Measurements from ENCODE around the gene TNFRSF18. TPM values are rescaled to one million over a fixed set of nuclear protein-coding genes. Genes with fewer than 3 reads are reported as not detected.

TNFRSF18 gene
- total RNA-seq, 2 experiments from 2014 or later, result 11.4 to 15.0 TPM

GRCh38 chr1:1166642-1167397, 39.6 kb downstream of the TNFRSF18 start:
- Mint-ChIP-seq H3K9me3 (no peaks in the 10 kb centered on the region), H3K36me3 (no peaks in the 10 kb centered on the region), H3K27me3 (peaks cover 3% of the 10 kb centered on the region), H3K27ac (no peak overlapping the region), H3K4me1 (peaks cover 2% of the 10 kb centered on the region), H3K4me3 (no peak overlapping the region)
- no peak for ATAC-seq (ENCODE audit: low read depth)
- no peak for DNase-seq
- POLR2A ChIA-PET, result no interaction called here

- Mint-ChIP-seq H3K4me1 (peaks cover 2% of the 10 kb centered on the region), H3K36me3 (no peaks in the 10 kb centered on the region), H3K27me3 (peaks cover 3% of the 10 kb centered on the region), H3K9me3 (no peaks in the 10 kb centered on the region), H3K27ac (no peak overlapping the region), H3K4me3 (no peak overlapping the region)
- POLR2A ChIA-PET, result interaction anchor here (1.0 kb wide), 1 partner anchor 13 kb away, joined by 3 read pairs; no protein-coding TSS in a partner anchor
- DNase-seq, result no peak
- no peak for ATAC-seq (ENCODE audit: low read depth)
Observed at GRCh38 chr1:1165900-1166421, 40.4 kb downstream of the TNFRSF18 start.

GRCh38 chr1:1165485-1165884, 40.9 kb downstream of the TNFRSF18 start:
- peaks cover 2% of the 10 kb centered on the region for H3K4me1 Mint-ChIP-seq
- H3K27ac Mint-ChIP-seq, result no peak overlapping the region
- H3K36me3 Mint-ChIP-seq, result no peaks in the 10 kb centered on the region
- no peak overlapping the region for H3K4me3 Mint-ChIP-seq
- ATAC-seq (ENCODE audit: low read depth), result no peak
- no peak for DNase-seq
- POLR2A ChIA-PET, result interaction anchor here (1.0 kb wide), 1 partner anchor 12 kb away, joined by 3 read pairs; no protein-coding TSS in a partner anchor
- peaks cover 3% of the 10 kb centered on the region for H3K27me3 Mint-ChIP-seq
- H3K9me3 Mint-ChIP-seq, result no peaks in the 10 kb centered on the region

GRCh38 chr1:1164701-1165451, 41.5 kb downstream of the TNFRSF18 start:
- Mint-ChIP-seq H3K36me3 (no peaks in the 10 kb centered on the region), H3K27ac (no peak overlapping the region), H3K4me1 (no peaks in the 10 kb centered on the region), H3K4me3 (no peak overlapping the region), H3K9me3 (no peaks in the 10 kb centered on the region), H3K27me3 (no peaks in the 10 kb centered on the region)
- no peak for DNase-seq
- POLR2A ChIA-PET, result interaction anchor here (1.0 kb wide), 1 partner anchor 12 kb away, joined by 3 read pairs; no protein-coding TSS in a partner anchor
- ATAC-seq (ENCODE audit: low read depth), result no peak

DNA sequence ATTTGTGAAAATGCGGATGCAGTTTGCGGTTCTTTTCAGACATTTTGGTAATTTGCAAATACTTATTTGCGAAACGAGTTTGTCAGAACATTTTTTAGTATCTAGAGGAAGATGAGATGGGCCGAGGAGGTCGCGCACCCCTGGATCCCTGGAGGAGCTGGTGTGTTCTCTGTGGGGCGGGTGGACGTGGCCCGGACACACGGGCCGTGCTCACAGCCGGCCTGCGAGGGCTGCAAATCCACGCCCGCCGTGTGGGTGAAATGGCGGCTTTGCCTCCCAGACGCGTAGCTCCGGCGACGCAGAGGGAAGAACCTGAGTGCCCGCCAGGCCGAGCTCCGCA, 42.1 kb downstream of the TNFRSF18 start:
- ATAC-seq (ENCODE audit: low read depth) (no peak), DNase-seq (no peak)
- Mint-ChIP-seq H3K4me3 (no peak overlapping the region), H3K27me3 (no peaks in the 10 kb centered on the region), H3K36me3 (no peaks in the 10 kb centered on the region), H3K9me3 (no peaks in the 10 kb centered on the region), H3K4me1 (no peaks in the 10 kb centered on the region), H3K27ac (no peak overlapping the region)
- POLR2A ChIA-PET, result no interaction called here

DNA sequence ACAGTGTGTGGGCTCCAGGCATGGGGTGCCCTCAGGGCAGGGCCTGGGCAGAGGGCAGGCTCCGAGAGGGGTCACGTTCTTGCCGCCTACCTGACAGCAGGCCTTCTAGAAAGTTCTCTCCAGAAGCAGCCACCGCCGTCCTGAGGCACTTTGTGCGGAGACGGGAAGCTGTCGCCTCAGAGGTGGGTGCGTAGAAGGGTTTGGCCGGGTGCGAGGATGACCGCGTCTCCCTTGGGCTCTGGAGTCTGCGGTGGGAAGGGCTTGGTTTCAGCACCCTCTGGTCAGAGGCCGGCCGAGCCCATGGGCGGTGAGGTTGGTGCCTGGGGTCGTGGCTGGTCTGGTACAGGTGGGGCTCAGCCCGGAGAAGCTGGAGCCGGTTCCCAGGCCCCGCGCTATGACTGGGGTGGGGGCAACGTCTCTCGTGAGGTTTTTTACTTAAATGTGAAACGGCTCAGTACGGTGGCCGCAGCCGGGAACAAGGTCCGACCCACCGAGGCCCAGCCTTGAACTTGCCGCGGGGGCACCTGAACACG, 42.8 kb downstream of the TNFRSF18 start:
- Mint-ChIP-seq H3K27me3 (no peaks in the 10 kb centered on the region), H3K36me3 (no peaks in the 10 kb centered on the region), H3K4me1 (no peaks in the 10 kb centered on the region), H3K4me3 (no peak overlapping the region), H3K27ac (no peak overlapping the region), H3K9me3 (no peaks in the 10 kb centered on the region)
- ATAC-seq (ENCODE audit: low read depth) (no peak), DNase-seq (no peak)
- POLR2A ChIA-PET, result no interaction called here

- no peak for DNase-seq
- no peaks in the 10 kb centered on the region for H3K9me3 Mint-ChIP-seq
- no peak for ATAC-seq (ENCODE audit: low read depth)
- no peaks in the 10 kb centered on the region for H3K4me1 Mint-ChIP-seq
- H3K27me3 Mint-ChIP-seq, result no peaks in the 10 kb centered on the region
- H3K36me3 Mint-ChIP-seq, result no peaks in the 10 kb centered on the region
- POLR2A ChIA-PET, result interaction anchor here (0.5 kb wide), 1 partner anchor 25 kb away, joined by 3 read pairs; no protein-coding TSS in a partner anchor
- H3K27ac Mint-ChIP-seq, result no peak overlapping the region
- H3K4me3 Mint-ChIP-seq, result no peak overlapping the region
Observed at GRCh38 chr1:1162597-1163537, 43.5 kb downstream of the TNFRSF18 start.

- H3K4me1 Mint-ChIP-seq, result peaks cover 1% of the 10 kb centered on the region
- H3K27ac Mint-ChIP-seq, result no peak overlapping the region
- no peak for ATAC-seq (ENCODE audit: low read depth)
- H3K9me3 Mint-ChIP-seq, result no peaks in the 10 kb centered on the region
- H3K36me3 Mint-ChIP-seq, result no peaks in the 10 kb centered on the region
- H3K4me3 Mint-ChIP-seq, result no peak overlapping the region
- DNase-seq, result no peak
- H3K27me3 Mint-ChIP-seq, result no peaks in the 10 kb centered on the region
- POLR2A ChIA-PET, result no interaction called here
Observed at GRCh38 chr1:1161683-1162079, 44.7 kb downstream of the TNFRSF18 start.

DNA sequence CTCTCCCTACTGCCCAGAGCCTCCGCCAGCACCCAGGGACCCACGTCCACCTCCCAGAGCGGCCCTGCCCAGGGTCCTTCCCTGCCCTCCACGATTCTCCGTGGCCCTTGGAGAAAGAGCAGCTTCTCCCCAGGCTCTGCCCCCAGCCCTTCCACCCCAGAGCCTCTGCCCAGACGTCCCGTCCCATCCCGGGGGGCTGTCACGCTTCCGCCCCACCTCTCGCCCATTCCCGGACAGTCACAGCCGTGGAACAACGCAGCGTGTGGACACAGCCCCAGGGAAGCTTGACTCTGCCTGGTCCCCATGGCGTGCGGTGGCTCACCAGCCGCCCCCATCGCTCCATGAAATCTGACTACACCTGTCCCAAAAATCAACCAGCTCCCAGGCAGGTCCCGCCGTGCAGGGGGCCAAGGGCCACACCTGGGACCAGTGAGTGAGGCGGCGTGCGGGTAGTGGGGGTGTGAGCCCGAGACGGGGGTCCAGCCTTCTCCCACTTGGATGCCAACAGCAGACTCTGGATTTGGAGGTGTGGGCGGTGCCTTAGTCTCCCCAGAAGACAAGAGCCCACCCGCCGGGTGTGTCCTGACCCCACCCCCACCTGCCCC, 45.2 kb downstream of the TNFRSF18 start:
- H3K36me3 Mint-ChIP-seq, result no peaks in the 10 kb centered on the region
- POLR2A ChIA-PET, result no interaction called here
- peaks cover 1% of the 10 kb centered on the region for H3K4me1 Mint-ChIP-seq
- DNase-seq, result no peak
- H3K27me3 Mint-ChIP-seq, result no peaks in the 10 kb centered on the region
- H3K4me3 Mint-ChIP-seq, result no peak overlapping the region
- H3K9me3 Mint-ChIP-seq, result no peaks in the 10 kb centered on the region
- H3K27ac Mint-ChIP-seq, result no peak overlapping the region
- no peak for ATAC-seq (ENCODE audit: low read depth)

DNA sequence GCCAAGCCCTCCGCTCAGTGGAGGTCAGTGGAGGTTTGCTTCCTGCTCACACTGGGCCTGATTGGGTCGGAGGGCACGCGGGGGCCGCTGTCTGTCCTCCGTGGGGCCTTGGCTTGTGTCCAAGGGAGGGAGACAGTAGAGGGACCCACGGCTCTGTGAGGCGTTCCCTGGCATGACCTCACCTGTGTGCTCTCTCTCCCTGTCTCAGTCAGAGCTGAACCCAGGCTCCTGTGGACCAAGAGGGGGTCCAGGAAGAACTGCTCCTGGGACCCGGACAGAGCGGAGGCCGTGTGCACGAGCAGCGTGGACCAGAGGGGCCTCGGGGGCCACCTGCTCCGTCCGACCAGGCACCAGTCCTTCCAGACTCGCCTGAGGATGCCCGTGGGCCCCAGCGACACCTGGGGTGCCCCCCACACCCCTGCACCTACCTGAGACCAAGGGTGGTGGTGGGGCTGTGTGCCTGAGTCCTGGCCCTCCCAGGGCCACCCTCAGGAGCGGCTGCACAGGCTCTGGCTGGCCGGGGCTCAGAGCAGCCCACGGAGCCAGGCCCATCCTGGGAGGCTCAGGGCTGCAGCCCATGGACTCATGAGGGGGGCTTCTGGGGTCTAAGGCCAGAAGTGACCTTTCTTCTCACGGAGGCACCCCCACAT, 46.0 kb downstream of the TNFRSF18 start:
- H3K36me3 Mint-ChIP-seq, result no peaks in the 10 kb centered on the region
- H3K27ac Mint-ChIP-seq, result no peak overlapping the region
- H3K4me3 Mint-ChIP-seq, result no peak overlapping the region
- no peaks in the 10 kb centered on the region for H3K9me3 Mint-ChIP-seq
- DNase-seq, result no peak
- POLR2A ChIA-PET, result no interaction called here
- no peaks in the 10 kb centered on the region for H3K27me3 Mint-ChIP-seq
- H3K4me1 Mint-ChIP-seq, result peaks cover 1% of the 10 kb centered on the region
- no peak for ATAC-seq (ENCODE audit: low read depth)

GRCh38 chr1:1157914-1158710, 48.3 kb downstream of the TNFRSF18 start:
- Mint-ChIP-seq H3K4me1 (peaks cover 1% of the 10 kb centered on the region), H3K9me3 (peaks cover 7% of the 10 kb centered on the region), H3K36me3 (peaks cover 3% of the 10 kb centered on the region), H3K27me3 (no peaks in the 10 kb centered on the region), H3K27ac (peak overlapping the region; percentile 56), H3K4me3 (peak overlapping the region; percentile 39)
- DNase-seq (peak; percentile 73), ATAC-seq (ENCODE audit: low read depth) (peak; percentile 71)
- POLR2A ChIA-PET, result interaction anchor here (1.2 to 2.9 kb wide), 6 partner anchors 14 to 115 kb away, joined by 3 to 12 read pairs (median 6); partner anchors contain the start of genes B3GALT6, SDF4, TTLL10 and UBE2J2

All from activated naive CD8-positive, alpha-beta T cell treated with anti-CD3 and anti-CD28 coated beads, Interleukin-2, amount 10 ng/mL, durations not matched to agents 7 days and 5 days (primary cell).